Body of pancreas (tissue), 4 donors: ENCODE results near the gene LCE5A. TPM values are rescaled to one million over a fixed set of nuclear protein-coding genes. Genes with fewer than 3 reads are reported as not detected.
A peak's percentile ranks its signal among the peaks of the same experiment; 100 is the strongest.

Experiments used
- ATAC-seq: fragments of 150-250 bp; one replicate; pipeline ENCODE4 v1.9.1; 2016
- DNase-seq, 4 donors: peaks; one replicate each; pipeline ENCODE4 v3.0.0-alpha.2; 2019
- H3K27ac ChIP-seq, 4 donors: fragments of 200-600 bp; sonication (generic); 1 replicate in 3 of 4; 2 replicates in 1 of 4; pipeline versions ENCODE4 v1.5.1 to v1.6.1; 2016 to 2019; ENCODE audit warnings: mild to moderate bottlenecking in 1 of 4, mixed read lengths in 1 of 4, moderate library complexity in 1 of 4
- H3K27me3 ChIP-seq, 2 donors: fragments of 200-600 bp; sonication (generic); one replicate each; pipeline ENCODE4 v1.6.0; 2016; ENCODE audit warnings: mild to moderate bottlenecking in 1 of 2
- H3K36me3 ChIP-seq, 2 donors: fragments of 200-600 bp; sonication (generic); replicated peaks in 1 of 2; 2 replicates each; pipeline ENCODE4 v1.5.1; 2016; ENCODE audit warnings: low read depth in 2 of 2; ENCODE audit not compliant: insufficient read depth in 1 of 2
- H3K4me1 ChIP-seq: fragments of 200-600 bp; sonication (generic); one replicate; pipeline ENCODE4 v1.6.0; 2016
- H3K4me3 ChIP-seq, 2 donors: fragments of 200-600 bp; sonication (generic); 1 replicate in 1 of 2; 2 replicates in 1 of 2; pipeline ENCODE4 v1.5.1; 2016 to 2019
- H3K9me3 ChIP-seq, 3 donors: fragments of 200-600 bp; sonication (generic); 1 replicate in 2 of 3; 2 replicates in 1 of 3; pipeline ENCODE4 v1.5.1; 2016
- POLR2A ChIP-seq, 3 donors: fragments of 450-650 bp; IDR thresholded peaks; one replicate each; pipeline ENCODE4 v1.6.1; 2016; ENCODE audit warnings: antibody characterized with exemption in 3 of 3, mild to moderate bottlenecking in 2 of 3
- WGBS, 2 donors: methylation state at CpG; one replicate each; pipeline ENCODE4 v1.1.5; 2017; 5-methylcytosine and 5-hydroxymethylcytosine counted together
- intact Hi-C: fragments of 100-400 bp; cut with DNase I; formaldehyde crosslinking; loops from one replicate; pipeline ENCODE4 v1.15.1; 2023
- total RNA-seq, 2 donors: library from RNA; depleted of rRNA; stranded (reverse); fragments of >200 nt; gene quantifications; one replicate each; pipeline ENCODE4 v1.1.0, GENCODE V29; 2016
- TF ChIP-seq, protein P1 (sequence below), 7 experiments: fragments of 450-650 bp in 4 of 7; fragments of 200-600 bp in 3 of 7; sonication (generic) in 3 of 7; IDR thresholded peaks; one replicate each; pipeline ENCODE4 v1.5.1; 2016 to 2019; ENCODE audit warnings: antibody characterized with exemption in 7 of 7

LCE5A gene
- total RNA-seq, 2 donors from 2014 or later, result not detected

DNA sequence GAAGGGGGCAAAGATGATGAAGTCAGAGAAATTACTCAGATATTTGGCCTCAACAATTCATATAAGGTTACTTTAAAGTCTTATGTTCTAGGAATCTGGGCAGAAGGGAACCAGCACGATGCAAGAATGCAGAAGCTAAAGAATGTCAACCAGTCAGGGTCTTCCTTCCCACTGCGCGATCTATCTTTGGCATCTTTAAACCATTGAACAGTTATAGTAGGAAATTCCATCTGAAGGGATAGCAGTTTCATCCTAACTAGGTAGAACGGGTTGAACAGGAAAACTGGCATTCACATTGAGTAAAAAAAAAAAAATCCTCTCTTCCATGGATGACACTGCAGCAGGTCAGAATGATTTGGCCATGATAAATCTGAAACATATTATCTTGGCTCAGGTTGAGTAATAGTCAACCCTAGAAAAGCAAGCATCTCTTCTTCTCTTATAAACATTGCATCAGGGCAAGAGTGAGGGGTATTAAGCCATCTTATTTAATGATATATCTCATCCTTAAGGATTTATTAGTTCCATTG is 10.0 kb downstream of the LCE5A start:
- no peaks in the 10 kb centered on the region for H3K36me3 ChIP-seq
- TF ChIP-seq POLR2A (IDR thresholded peaks at IDR 0.05), result no peak
- TF ChIP-seq, protein P1, sequence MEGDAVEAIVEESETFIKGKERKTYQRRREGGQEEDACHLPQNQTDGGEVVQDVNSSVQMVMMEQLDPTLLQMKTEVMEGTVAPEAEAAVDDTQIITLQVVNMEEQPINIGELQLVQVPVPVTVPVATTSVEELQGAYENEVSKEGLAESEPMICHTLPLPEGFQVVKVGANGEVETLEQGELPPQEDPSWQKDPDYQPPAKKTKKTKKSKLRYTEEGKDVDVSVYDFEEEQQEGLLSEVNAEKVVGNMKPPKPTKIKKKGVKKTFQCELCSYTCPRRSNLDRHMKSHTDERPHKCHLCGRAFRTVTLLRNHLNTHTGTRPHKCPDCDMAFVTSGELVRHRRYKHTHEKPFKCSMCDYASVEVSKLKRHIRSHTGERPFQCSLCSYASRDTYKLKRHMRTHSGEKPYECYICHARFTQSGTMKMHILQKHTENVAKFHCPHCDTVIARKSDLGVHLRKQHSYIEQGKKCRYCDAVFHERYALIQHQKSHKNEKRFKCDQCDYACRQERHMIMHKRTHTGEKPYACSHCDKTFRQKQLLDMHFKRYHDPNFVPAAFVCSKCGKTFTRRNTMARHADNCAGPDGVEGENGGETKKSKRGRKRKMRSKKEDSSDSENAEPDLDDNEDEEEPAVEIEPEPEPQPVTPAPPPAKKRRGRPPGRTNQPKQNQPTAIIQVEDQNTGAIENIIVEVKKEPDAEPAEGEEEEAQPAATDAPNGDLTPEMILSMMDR (IDR thresholded peaks at IDR 0.05), result no peak
- 57% methylated on average over 4 of the region's 4 CpGs for WGBS, 2 donors
- H3K4me3 ChIP-seq, result no peak overlapping the region
- no peak for DNase-seq
- H3K4me1 ChIP-seq, result peaks cover 2% of the 10 kb centered on the region
- intact Hi-C loops, result no loop called here
- H3K9me3 ChIP-seq, result peaks cover 0 to 8% (median 0%) of the 10 kb centered on the region in 3 donors
- ATAC-seq, result no peak
- H3K27ac ChIP-seq, result no peak overlapping the region
- no peaks in the 10 kb centered on the region for H3K27me3 ChIP-seq

DNA sequence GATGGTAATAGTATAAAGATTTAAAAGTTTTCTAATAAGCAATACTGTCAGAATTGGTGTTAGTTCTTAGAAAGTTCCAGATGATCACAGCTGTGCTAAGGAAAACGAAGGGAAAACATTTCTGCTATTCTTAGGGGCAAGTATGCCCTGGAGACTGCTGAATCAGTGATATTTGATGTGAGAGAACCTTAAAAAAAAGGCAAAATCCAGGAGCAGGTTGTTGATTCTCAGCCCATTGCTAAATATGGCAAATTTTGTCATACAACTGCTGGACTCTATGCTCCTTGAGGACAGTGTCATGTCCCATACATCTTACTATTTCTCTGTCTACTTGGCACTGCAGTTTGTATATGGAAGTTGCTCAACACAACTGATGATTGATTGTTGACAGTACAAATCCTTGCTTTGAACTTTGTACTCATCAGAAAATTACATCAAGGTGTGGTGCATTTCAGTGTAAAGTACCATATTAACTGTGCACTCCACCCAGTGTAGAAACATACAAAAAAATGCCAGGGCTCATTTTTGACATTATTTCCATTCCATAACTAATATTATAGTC is 14.6 kb downstream of the LCE5A start:
- Histone ChIP-seq H3K4me3 (no peak overlapping the region), H3K36me3 (no peaks in the 10 kb centered on the region), H3K9me3 (peaks cover 0 to 8% (median 0%) of the 10 kb centered on the region in 3 donors), H3K27ac (no peak overlapping the region), H3K27me3 (no peaks in the 10 kb centered on the region), H3K4me1 (no peaks in the 10 kb centered on the region)
- ATAC-seq, result no peak
- no peak for DNase-seq
- intact Hi-C loops, result no loop called here
- no peak for TF ChIP-seq POLR2A (IDR thresholded peaks at IDR 0.05)
- TF ChIP-seq, protein P1 (IDR thresholded peaks at IDR 0.05), result no peak
- WGBS, 2 donors, result 3 to 6% methylated on average over 1 of the region's 1 CpG

DNA sequence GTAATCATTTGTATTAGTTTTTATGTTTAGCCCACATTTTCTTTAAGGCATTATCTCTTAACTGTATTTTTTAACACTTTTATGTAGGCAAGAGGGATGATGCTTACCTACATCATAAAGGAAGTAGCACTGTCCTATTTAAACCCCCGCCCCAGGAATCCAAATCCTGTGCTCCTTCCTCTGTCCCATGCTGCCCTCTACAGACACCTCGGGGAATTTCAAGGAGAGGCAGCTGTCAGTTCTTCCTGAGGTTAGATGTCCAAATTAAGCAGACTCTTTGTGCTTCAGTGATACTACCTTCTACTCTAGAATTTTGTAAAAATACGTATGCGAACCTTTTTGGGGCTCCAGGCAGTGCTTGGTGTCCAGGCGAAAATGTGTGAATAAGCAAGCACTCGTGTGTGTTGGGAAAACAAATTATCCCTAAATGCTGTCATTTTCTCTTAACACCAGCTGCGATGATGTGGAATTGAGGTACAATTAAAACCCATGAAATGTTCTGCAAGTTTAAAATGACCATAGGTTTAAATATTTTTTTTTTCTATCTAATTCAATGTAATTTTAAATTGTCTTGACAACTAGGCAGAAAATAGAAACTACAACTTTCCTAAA is 22.8 kb downstream of the LCE5A start:
- ATAC-seq (no peak), DNase-seq (peak; percentile 16 to 35 (median 24))
- TF ChIP-seq POLR2A (IDR thresholded peaks at IDR 0.05), result no peak
- TF ChIP-seq, protein P1 (IDR thresholded peaks at IDR 0.05), result peak in 6 of 7 experiments; percentile 32 to 46 (median 39)
- no peak overlapping the region for H3K4me3 ChIP-seq
- 14 to 18% methylated on average over 7 of the region's 7 CpGs for WGBS, 2 donors
- H3K9me3 ChIP-seq, result no peaks in the 10 kb centered on the region
- intact Hi-C loops, result no loop called here
- H3K4me1 ChIP-seq, result no peaks in the 10 kb centered on the region
- no peak overlapping the region for H3K27ac ChIP-seq
- no peaks in the 10 kb centered on the region for H3K27me3 ChIP-seq
- H3K36me3 ChIP-seq, result no peaks in the 10 kb centered on the region

DNA sequence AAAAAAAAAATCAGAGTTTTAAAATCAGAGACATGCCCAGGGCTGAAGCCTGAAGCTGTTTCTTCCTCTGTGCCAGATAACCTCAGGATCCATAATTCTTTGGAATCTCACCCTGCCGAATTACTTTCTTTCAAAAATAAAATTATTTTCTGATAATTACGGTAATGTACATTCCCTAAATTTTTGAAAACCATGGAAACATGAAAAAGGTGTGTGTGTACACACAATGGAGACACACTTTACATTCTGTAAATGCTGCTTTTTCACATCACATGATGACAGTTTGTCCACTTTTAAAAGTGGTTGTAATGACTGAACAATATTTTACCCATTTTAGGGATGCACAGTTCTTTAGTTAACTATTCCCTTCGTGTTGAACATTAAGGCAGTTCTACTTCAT is 25.2 kb downstream of the LCE5A start:
- no peak for ATAC-seq
- DNase-seq, result no peak
- intact Hi-C loops, result no loop called here
- TF ChIP-seq, protein P1 (IDR thresholded peaks at IDR 0.05), result no peak
- no peak for TF ChIP-seq POLR2A (IDR thresholded peaks at IDR 0.05)
- Histone ChIP-seq H3K4me1 (no peaks in the 10 kb centered on the region), H3K4me3 (no peak overlapping the region), H3K36me3 (no peaks in the 10 kb centered on the region), H3K27me3 (no peaks in the 10 kb centered on the region), H3K27ac (no peak overlapping the region), H3K9me3 (no peaks in the 10 kb centered on the region)
- WGBS, 2 donors, result 40 to 53% methylated on average over 3 of the region's 3 CpGs
